Measurements from ENCODE around the gene CDKAL1.

- no peak for TF ChIP-seq POLR2A (IDR thresholded peaks at IDR 0.05)
- TF ChIP-seq, protein P1, sequence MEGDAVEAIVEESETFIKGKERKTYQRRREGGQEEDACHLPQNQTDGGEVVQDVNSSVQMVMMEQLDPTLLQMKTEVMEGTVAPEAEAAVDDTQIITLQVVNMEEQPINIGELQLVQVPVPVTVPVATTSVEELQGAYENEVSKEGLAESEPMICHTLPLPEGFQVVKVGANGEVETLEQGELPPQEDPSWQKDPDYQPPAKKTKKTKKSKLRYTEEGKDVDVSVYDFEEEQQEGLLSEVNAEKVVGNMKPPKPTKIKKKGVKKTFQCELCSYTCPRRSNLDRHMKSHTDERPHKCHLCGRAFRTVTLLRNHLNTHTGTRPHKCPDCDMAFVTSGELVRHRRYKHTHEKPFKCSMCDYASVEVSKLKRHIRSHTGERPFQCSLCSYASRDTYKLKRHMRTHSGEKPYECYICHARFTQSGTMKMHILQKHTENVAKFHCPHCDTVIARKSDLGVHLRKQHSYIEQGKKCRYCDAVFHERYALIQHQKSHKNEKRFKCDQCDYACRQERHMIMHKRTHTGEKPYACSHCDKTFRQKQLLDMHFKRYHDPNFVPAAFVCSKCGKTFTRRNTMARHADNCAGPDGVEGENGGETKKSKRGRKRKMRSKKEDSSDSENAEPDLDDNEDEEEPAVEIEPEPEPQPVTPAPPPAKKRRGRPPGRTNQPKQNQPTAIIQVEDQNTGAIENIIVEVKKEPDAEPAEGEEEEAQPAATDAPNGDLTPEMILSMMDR (IDR thresholded peaks at IDR 0.05 in 8 of 11, conservative IDR thresholded peaks at IDR 0.05 in 3 of 11), result no peak
These were observed 488.3 kb downstream of the CDKAL1 start for GRCh38 chr6:21022343-21023107.

Data from spleen (tissue), 7 donors.